Muscle of arm (tissue), 12 donors: ENCODE results near the gene GOLGA6A. TPM values are rescaled to one million over a fixed set of nuclear protein-coding genes. Genes with fewer than 3 reads are reported as not detected.
"Not testable (repeated sequence)": the region's sequence is repeated elsewhere in the genome, so short reads cannot be mapped to it uniquely, and the experiment has no call there.

Source experiments
- DNase-seq: peaks from one replicate; pipeline ENCODE4 v3.0.0-alpha.2; 2013
- polyA plus RNA-seq, 12 donors: library from polyadenylated mRNA; unstranded; fragments of 120-200 nt; gene quantifications; one replicate each; pipeline ENCODE4 v1.2.1, GENCODE V29; 2013; ENCODE audit not compliant: insufficient read length in 12 of 12

The GOLGA6A gene
- polyA plus RNA-seq, 12 donors = 0.08 to 0.68 (median 0.37) TPM; not detected in 3

DNA sequence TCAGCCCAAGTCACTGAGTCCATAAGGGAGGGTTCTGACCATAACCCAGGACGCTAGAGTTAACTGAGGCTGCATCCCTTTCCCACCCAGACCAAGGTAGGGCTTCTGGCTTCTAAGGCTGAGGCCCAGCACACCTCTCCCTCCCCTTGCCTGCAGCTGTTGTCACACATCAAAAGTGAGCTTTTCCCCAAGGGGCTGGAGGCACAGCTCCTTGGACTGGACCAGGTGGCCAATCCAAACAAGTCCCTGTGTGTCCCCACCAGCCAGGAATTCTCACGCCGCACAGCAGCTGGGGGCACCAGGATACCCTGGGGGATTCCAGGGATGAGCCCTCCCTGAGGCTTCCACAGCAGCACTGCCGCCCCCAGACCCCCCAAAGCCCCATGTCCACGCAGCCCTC, 25.8 kb upstream of the GOLGA6A start:
- DNase-seq = no peak

DNA sequence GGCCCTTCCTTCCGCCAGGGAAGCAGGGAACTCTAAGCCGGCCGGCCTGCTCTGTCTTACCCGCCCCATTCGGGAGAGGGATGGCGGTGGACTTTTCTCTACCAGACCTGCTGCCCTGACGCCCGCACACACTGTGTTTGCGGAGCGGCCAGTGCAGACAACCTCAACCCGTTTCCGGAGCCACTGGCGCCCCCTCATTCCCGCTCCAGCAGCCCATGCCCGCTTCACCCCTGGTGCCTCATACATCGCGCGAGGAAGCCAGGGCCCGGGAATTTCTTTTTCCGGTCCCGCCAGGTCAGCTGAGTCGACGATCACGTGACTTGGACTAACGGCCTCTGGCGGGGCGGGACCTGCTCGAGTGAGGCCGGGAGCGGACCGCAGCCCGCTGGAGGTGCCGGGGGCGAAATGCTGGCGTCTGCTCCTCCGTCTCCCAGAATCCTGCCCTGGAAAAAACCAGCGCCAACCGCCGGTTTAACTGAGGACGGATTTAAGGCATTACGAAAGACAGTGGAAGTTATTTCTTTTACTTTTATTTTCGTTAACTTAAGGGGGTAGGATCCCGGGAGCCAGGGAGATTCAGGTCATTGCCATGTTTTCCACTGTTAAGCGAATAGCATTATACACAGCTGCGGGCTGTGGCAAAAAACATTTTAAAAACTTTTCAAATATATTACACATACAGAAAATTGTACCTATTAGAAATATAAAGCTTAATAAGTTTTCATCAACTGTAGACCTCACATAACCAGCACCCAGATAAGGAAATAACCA, 17.8 kb upstream of the GOLGA6A start:
- peak; percentile 88 for DNase-seq

DNA sequence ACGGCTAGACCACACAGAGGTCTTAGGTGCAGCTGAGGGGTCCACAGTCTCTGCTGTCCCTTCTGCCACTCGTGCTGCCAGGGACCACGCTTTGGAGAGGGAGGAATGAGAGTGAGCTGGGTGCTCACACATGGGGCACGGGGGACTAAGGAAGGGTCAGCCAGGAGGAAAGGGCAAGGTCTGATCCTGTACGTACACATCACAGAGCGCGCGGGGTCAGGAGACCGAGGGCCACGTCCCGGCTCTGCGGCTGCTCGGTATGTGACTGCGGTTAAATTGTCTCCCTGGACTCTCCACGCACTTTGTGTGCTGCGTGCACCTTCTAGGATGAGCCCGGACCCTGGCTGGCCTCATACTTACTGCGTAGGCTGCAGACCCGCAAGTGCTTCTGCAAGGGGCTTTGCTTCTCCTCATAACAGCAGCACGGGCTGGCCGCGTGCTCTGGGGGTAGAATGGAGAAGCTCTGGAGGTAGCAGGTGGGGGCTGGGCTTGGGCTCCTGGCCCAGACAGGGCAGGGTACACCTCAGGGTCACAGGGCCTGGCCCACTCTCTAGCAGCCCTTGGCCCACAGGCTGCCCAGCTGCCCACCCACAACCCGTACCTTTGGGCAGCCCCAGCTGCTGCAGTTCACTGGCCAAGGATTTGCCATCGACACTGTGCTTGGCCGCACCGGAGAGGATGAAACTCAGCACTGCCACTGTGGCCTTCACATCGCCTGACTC, 14.6 kb upstream of the GOLGA6A start:
- not testable (repeated sequence) for DNase-seq

DNA sequence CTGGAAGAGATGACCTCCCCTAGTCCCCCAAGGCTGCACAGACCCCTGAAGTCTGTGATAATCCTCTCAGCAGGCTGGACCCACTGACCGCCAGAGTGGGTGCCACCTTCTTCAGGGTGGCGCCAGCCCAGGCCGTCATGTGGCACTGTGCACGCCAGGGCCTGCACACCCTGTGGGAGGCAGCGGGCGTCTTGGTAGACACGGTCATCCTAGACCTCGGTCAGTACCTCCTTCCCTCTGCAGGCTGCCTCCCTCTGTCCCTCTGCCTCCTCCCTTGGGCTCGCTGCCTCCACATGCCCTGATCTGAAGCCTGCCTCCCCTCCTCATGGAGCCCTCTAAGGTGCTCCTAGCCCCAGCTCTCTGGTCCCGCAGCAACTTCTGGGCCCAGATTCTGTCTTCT, 13.3 kb upstream of the GOLGA6A start:
- not testable (repeated sequence) for DNase-seq

DNA sequence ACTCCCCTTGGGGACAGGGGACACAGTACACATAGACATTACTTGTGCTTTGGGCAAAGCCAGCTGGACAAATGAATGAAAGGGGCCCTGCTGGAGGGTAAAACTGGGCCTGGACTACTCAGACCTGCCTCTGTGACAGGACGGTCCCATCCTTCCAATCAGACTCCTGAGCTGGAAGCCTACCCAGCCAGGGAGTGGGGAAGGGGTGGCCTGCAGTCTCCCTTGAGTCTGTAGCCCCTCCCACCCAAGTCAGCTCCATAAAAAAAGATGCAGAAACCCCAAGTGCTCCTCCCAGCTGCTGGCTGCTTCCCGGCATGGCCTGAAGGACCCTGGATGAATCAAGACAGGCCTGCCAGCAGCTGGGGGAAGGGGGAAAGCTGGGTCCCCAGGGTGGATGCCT, 12.2 kb upstream of the GOLGA6A start:
- DNase-seq = not testable (repeated sequence)

DNA sequence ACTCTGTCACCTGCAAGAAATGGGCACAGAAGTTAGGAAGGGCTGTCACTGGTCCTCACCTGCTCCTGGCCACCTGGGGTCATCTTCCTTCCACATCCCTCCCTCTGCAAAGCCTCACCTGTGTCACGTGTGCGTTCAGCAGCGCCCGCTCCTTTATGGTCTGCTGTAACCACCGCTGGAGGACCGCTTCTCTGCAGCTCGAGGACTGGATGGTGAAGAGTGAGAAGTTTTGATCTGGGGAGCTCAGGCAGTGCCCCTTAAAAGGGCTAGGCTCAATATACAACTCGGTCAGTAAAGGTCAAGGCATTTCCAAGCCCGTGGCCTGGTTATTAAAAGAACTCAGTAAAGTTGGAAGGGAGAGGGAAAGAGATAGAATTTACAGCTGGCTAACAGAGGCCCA, 6.6 kb downstream of the GOLGA6A start:
- not testable (repeated sequence) for DNase-seq

DNA sequence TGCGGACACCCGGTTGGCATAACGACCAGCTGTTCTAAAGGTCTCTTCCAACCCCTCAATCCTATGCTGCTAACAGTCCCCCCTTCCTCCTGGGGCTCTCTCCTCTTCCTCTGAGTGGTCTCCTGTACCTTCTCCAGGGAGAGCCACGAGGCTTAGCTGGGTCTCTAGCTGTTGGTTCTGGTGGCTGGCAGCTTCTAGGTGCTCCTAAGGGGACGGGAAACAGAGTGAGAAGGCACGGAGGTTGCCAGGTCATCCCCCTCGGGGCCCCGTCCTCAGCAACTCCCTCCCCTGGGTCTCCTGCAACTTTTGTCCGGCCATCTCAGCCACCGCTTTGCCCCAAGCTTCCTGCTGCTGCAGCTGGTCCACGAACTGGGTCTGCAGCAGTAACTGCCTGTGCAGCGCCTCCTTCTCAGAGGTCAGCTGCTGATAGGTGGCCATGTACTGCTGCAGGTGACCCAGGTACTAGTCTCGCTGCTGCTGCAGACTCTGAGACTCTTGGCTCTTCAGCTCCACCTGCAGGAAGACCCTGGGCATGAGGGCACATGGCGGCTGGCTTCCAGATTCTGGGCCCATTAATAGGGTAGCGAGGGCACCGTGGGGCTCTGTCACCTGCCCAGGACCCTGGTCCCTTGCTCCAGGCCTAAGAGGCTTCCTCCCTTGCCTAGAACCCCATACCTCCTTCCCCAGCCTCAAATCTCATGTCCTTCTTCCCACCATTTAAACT, 9.6 kb downstream of the GOLGA6A start:
- not testable (repeated sequence) for DNase-seq

DNA sequence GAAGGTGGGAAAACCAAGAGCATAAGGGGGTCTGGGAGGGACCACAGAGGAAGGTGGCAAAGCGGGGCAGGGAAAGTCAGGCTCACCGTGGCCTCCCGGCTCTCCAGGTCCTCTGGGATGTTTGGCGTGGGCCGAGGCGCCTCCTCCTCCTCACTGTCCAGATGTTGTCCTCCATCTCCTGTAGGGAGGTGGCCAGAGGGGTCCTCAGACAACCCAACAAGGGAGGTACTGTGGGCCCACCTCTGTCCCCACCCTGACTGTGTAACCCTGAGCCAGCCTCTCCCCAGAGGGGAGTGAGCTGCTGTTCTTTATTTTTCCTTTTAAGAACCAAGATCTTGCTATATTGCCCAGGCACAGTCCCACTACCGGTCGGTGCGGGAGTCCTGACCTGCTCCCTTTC, 10.2 kb downstream of the GOLGA6A start:
- DNase-seq = not testable (repeated sequence)

DNA sequence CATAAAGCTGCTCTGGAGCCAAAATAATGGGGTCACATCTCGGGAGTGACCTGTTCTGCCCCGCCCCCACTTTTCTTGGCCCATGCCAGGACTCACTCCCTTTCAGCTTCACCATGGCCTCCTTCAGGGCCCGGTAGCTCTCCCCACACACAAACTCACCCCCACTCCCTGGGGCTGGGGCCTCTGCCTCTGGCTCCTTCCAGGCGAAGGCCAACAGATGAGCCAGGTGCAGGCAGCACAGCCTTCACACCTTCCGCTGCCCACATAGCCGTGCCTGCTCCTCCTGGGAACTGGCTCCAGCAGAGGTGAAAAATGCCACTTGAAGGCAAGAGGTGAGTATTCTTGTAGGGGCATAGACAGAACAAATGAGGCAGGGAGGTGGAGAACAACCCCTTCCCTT, 10.7 kb downstream of the GOLGA6A start:
- DNase-seq = not testable (repeated sequence)

DNA sequence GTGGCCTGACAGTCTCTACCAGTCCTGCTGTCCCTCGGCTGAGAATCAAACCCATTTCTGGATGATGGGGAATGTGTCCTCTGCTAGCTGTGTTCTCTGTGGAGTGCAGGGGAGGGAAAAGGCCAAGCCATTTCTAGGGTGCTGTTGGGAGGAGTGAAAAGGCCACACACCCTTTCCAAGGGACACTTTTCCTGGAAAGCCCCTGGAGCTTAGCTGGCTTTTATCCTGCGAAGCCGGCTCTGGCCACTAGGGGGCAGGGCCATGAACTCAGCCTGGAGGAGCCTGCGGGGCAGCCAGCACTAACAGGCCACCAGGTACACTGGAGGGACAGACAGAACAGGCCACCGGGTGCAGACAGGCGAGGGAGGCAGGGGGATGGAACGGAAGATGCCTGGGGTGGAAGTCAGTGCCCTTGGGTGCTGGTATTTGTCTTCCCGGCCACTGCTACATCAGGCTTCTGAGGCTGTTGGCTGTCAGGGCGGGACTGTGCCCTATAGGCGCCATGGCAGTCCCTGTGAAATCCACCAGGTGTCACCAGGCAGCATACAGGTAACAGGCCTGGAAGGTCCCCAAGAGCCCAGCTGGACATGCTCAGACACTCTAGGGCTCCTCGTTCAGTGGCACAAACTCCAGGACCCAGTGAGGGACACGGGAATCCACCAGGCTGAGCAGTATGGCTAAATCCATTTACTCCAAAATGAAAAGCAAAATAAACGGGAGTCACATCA, 16.5 kb downstream of the GOLGA6A start:
- DNase-seq = not testable (repeated sequence)

DNA sequence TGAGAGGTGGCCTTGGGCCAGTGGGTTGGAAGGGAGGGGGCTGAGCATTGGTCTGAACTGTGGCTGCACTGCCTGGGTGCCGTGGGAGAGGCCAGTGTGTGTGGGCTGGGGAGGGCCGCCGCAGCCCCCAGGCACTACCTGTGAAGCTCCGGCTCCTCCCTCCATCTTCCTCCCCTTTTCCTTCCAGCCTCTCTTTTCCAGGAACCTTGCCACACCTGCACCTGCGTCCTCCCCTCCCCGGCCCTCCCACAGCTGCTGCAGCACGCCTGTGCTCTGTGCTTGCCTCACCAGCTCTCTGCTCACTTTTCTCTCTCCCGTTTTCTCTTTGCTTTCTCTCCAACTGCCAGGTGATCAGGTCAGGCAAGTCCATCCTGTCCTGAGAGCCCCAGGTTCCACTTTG, 17.5 kb downstream of the GOLGA6A start:
- not testable (repeated sequence) for DNase-seq

DNA sequence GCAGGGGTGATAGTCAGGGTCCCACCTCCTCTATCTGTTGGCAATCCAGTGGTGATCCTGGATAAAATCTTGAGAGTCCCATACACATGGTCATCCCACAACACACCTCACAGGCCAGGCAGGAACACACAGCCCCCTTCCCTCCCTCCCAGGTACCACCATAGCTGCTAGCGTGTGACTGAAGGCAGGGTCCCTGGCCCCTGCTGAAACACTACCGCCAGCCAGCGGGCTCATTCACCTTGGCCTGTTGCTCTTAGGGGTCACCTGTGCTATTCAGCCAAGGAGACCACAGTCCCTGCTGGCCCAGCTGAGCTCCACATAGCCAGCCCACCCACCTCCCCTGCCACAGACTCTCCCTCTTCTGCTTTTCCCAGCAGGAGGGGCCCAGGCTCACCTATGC, 18.2 kb downstream of the GOLGA6A start:
- DNase-seq = not testable (repeated sequence)

DNA sequence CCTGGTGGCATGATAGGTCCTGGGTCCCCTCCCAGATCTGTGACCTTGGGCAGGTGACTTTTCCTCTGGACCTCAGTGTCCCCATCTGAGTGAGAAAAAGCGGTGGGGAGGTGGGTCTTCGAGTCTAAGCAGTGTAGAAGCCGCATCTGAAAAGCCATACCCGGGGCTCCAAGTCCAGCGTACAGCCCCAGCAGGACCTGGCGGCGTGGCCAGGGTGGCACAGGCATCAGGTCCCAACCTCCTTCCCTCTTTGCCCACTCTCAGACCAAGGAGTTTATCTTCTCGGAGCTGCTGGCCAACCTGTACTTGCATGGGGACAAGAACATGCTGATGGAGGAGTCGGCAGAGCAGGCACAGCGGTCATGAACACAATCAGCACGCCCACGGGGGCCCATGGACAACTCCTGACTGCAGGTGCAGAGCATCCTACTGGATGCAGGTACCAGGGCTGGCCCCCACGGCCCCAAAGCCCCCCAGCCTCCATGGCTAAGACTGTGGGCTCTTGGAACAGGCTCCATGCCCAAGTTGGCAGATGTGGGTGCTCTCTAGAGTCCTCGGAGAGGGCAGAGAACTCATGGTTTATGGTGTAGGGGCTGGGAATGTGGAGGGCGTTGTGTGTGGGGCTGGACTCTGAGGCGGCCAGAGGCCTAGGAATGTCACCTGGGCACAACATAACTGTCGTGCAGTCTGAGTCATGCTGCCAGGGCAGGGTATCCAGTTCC, 18.8 kb downstream of the GOLGA6A start:
- not testable (repeated sequence) for DNase-seq

DNA sequence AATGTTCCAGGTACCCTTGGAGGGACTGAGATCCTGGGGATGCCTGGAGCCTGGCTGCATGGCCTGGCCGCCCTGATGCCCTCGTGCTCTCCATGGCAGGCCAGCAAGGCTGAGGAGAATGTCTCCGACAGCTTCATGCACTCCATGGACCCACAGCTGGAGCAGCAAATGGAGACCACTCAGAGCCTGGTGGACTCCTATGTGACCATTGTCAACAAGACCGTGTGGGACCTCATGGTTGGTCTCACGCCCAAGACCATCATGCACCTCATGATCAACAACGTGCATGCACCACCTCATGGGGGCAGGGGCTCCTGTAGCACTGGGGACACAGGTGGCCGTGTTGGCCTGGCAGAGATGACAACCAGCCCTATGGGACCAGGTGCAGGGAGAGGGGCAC, 19.7 kb downstream of the GOLGA6A start:
- no peak for DNase-seq

DNA sequence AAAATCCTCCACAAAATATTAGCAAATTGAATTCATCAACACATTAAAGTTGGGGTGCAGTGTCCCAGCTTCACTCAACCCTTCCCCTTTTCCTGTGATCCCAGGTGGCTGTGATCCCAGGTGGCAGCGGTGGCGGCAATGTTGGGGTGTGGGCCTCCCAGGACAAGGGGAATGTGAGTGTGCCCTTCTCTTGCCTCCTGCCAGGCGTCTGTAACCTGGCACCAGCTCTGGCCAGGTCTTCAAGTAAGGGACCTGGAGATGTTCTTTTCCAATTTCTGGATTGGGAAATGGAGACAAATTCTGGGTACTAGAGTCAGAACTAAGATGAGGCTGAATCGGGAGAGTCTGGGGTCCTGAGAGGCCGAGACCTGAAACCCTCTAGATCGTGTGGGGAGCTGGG, 20.1 kb downstream of the GOLGA6A start:
- no peak for DNase-seq

DNA sequence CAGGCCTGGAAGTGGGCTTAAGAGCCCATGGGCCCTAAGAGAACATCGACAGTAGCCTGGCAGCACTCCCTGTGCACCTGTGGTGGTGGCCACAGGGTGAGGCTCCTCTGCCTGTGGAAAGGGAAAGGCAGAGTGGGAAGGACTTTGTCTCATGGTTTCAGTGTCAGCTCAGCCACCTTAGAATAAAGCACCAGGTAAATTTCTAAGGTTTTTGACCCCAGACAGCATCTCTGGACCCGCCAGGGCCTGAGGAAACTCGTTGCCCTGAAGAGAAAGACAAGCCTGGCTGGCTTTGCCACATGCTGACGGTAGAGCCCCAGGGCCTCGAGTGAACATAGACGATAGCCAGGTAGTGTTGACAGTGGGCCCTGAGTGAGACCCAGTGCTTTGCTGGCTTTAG, 22.1 kb downstream of the GOLGA6A start:
- no peak for DNase-seq

DNA sequence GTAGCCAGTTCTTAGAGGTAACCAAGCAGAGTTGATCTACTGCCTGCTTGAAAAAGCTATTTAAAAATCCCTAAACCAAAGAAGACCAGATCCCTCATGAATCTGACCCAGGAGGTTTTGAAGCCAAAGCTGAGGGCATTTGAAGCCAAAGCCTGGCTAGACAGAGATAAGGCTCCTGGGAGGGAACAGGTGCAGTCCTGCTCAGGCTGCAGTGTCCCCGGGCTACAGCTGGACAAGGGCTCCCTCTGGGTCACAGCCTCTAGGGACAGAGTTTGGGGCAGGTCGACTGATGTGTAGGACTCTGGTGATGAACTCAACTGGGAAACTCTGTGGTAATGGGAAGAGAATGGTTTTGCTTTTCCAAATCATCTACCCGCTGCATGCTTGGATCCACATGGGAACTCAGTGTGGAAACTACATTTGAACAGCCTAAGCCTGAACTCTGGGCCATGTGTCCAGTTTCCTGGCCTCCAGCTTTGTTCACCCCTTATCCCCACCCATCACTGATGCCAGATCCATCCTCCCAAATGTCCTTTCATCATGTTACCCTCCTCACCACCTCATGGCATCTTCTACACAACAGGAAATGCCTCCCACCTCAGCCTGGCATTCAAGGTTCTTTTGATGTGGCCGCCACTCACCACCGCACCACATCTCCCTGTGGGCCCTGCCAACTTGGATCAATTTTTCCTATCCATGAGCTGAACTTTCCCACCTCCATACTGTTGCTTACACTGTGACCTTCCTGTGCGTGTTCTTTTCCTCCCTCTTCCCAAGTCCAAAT, 23.1 kb downstream of the GOLGA6A start:
- DNase-seq = not testable (repeated sequence)

DNA sequence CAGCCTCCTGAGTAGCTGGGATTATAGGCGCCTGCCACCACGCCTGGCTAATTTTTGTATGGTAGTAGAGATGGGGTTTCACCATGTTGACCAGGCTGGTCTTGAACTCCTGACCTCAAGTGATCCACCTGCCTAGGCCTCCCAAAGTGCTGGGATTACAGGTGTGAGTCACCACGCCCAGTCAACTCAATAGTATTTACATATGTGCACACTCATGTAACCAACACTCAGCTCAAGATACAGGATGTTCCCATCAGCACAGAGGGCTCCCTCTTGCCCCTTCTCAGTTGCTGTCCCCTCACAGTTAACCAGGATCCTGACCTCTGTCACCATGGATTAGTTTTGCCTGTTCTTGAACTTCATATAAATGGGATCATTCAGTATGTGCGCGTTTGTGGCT, 26.0 kb downstream of the GOLGA6A start:
- DNase-seq = not testable (repeated sequence)

DNA sequence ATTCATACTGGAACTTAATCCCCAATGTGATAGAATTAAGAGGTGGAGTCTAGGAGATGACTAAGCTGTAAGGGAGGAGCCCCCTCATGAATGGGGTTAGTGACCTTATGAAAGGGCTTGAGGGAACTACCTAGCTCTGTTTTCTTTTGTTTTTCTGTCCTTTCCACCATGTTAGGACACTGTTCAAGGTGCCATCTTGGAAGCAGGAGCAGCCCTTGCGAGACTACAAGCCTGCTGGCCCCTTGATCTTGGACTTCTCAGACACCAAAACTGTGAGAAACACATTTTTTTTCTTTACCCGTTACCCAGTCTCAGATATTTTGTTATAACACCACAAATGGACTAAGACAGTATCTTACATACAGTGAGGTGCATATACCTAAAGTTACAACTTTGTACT, 26.5 kb downstream of the GOLGA6A start:
- DNase-seq = no peak

DNA sequence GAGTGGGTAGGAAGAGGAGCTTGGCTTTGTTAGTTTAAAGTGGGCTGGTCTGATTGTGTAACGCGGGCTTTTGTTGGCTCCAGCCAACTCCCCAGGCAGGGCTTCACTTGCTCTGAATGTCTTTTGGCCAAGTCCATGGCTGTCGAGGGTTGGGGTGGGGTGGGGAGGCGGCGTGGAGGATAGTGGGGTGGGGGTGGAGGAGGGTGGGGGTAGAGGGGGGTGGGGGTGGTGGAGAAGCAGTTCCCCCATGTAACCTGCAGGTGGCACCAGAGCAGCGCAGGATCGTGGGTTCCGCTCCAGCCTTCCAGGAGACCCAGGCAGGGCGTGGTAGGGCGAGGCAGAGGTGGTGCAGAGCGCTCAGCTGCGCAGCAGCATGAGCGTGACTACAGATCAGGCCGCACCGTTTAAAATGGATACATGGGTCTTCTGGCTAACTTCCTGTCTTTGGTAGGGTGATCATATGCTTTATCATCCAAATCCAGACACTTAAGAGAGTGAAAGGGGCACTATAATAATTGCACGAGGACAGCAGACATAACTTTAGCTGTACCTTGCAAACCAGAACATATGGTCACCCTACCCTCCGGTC, 28.3 kb downstream of the GOLGA6A start:
- peak; percentile 84 for DNase-seq
